ENCODE measurements around the gene KDM4D.
"Not testable (repeated sequence)": the region's sequence is repeated elsewhere in the genome, so short reads cannot be mapped to it uniquely, and the experiment has no call there.

The KDM4D gene

DNA sequence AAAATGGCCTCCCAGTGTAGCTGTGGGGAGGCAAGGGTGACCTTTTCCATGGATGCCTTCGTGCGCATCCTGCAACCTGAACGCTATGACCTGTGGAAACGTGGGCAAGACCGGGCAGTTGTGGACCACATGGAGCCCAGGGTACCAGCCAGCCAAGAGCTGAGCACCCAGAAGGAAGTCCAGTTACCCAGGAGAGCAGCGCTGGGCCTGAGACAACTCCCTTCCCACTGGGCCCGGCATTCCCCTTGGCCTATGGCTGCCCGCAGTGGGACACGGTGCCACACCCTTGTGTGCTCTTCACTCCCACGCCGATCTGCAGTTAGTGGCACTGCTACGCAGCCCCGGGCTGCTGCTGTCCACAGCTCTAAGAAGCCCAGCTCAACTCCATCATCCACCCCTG, 24.8 kb downstream of the KDM4D start:
- H3K4me3 ChIP-seq (ENCODE audit: low read length) = no peak overlapping the region

DNA sequence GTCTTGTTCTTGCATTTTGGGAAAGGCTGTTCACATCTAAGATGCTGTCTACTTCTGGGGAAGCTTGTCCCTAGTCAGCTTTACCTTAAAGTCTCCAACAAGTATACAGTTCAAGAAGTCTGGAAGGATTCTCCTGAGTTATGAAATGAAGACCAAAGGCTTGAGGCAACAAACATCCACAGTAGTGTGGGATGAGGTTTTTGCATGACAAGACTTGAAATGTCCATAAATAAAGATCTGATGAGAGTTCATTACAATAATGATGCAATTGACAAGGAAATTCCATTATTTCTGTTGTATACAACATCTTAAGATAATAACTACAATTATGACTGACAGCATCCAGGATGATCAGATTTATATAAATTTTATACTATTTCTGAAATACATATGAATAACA, 30.2 kb downstream of the KDM4D start:
- no peak overlapping the region for H3K4me3 ChIP-seq (ENCODE audit: low read length)
- DNase-seq (ENCODE audit: low read depth) = no peak
- TF ChIP-seq, protein P1, sequence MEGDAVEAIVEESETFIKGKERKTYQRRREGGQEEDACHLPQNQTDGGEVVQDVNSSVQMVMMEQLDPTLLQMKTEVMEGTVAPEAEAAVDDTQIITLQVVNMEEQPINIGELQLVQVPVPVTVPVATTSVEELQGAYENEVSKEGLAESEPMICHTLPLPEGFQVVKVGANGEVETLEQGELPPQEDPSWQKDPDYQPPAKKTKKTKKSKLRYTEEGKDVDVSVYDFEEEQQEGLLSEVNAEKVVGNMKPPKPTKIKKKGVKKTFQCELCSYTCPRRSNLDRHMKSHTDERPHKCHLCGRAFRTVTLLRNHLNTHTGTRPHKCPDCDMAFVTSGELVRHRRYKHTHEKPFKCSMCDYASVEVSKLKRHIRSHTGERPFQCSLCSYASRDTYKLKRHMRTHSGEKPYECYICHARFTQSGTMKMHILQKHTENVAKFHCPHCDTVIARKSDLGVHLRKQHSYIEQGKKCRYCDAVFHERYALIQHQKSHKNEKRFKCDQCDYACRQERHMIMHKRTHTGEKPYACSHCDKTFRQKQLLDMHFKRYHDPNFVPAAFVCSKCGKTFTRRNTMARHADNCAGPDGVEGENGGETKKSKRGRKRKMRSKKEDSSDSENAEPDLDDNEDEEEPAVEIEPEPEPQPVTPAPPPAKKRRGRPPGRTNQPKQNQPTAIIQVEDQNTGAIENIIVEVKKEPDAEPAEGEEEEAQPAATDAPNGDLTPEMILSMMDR (conservative IDR thresholded peaks at IDR 0.05; ENCODE audit: low read depth, low read length) = no peak

More for the DNA sequence above, 24.8 kb downstream of the KDM4D start:
- DNase-seq (ENCODE audit: low read depth) = no peak
- TF ChIP-seq, protein P1 (conservative IDR thresholded peaks at IDR 0.05; ENCODE audit: low read depth, low read length) = no peak

DNA sequence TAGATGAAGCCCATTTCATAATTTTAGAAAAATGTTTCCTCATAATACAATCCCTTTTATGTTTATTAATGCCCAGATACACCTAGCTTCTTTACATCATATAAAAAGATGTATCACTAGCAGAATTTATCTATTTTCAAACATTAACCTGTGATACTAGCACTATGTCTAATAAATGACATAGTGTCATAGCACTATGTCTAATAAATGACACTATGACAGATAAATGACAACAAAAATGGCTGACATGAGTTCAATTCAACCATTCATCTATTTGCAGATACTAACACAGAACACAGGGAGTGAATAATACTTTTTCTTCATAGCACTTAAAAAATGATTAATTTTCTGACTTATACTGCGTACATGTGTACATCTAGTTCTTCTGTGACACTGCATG, 32.1 kb downstream of the KDM4D start:
- TF ChIP-seq, protein P1 (conservative IDR thresholded peaks at IDR 0.05; ENCODE audit: low read depth, low read length) = no peak
- no peak overlapping the region for H3K4me3 ChIP-seq (ENCODE audit: low read length)
- DNase-seq (ENCODE audit: low read depth) = no peak

DNA sequence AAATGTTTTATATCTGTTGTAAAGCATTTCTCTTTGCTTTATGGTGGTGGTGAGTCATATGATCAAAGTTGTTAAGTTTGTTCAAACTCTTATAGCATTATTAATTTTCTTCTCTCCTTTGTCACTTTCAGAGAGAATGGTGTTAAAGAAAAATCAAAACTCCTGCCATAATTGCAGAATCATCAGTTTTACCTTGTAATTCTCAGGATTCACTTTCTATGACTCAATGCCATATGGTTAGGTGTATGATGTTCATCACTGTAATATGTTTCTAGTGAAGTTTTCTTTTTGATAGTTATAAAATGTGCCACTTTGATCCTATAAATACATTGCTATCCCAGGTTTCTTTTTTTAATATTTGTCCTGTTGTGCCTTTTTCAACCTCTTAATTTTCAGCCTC, 37.9 kb downstream of the KDM4D start:
- H3K4me3 ChIP-seq (ENCODE audit: low read length) = no peak overlapping the region
- DNase-seq (ENCODE audit: low read depth) = no peak
- TF ChIP-seq, protein P1 (conservative IDR thresholded peaks at IDR 0.05; ENCODE audit: low read depth, low read length) = no peak

DNA sequence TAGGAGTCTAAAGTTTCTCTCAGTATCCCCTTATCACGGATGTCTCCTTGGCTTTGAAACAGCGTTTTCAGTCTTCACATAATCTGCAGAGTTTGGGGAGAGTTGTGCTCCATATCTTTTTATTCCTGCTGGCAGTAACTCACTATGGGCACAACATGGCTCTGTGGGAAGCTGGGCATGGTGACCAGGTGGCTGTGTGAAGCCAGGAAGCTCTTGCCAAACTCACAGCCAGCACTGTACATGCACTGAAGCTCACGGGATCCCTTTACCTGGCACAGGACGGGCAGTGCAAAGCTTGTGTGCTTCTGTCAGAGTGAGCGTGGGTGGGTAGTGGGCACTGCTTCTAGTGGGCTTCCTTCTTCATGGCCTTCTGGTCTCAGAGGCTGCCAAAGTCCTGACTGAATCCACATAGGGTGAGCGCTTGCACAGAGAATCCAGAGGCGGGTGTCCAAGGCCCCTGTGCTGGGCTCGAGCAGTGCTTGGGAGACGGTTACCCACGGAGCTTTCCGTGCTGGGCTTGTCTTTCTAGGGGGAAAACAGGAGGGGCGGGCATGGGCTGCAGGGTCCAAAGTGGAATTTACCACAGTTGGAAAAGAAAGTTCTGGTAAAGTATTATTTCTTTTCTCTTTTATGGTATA, 40.8 kb downstream of the KDM4D start:
- TF ChIP-seq, protein P1 (conservative IDR thresholded peaks at IDR 0.05; ENCODE audit: low read depth, low read length) = no peak
- DNase-seq (ENCODE audit: low read depth) = no peak
- no peak overlapping the region for H3K4me3 ChIP-seq (ENCODE audit: low read length)

DNA sequence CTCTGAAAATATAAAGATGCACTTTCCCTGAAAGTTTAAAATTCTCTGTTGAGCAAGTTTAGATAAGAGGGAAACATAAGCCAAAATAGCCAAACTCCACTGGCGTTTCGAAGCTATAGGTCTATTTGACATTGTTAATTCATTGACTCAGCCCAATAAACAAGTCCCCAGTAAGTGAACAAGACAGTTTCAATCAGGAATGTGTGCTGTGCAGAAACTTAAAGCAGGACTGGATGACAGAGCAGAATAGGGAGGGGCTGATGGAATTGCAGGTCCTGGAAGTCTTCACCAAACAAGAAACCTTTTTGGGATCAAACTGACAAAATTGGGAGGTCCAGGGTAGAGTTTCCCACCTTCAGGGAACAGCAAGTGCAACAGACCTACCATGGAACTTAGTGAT, 42.6 kb downstream of the KDM4D start:
- TF ChIP-seq, protein P1 (conservative IDR thresholded peaks at IDR 0.05; ENCODE audit: low read depth, low read length) = no peak
- DNase-seq (ENCODE audit: low read depth) = no peak

DNA sequence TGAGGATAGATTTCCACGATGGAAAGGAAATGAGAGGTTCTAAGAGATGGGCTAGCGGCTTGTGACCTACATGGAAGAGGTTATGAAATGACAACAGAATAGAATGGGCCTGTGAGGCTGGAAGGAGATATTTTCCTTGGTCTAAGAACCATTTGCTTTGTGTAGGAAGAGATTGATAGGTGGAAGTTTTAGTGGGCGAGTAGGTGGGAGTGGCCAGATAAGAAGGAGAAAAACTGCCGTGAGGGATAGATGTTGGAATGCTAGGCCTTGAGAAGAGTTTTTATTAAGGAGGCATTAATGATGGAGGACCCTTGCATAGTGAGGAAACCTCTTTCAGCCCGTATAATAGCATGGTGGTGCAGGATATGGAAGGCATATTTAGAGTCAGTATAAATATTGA, 48.0 kb downstream of the KDM4D start:
- DNase-seq (ENCODE audit: low read depth); H3K4me3 ChIP-seq (ENCODE audit: low read length): not testable (repeated sequence)

More for the DNA sequence above, 42.6 kb downstream of the KDM4D start:
- H3K4me3 ChIP-seq (ENCODE audit: low read length) = no peak overlapping the region

Measured in retinal pigment epithelial cell (primary cell).